K562 (cell line): Measurements from ENCODE around the gene KCND1.

Source experiments
- CEBPB ChIP-seq: fragments of 450-650 bp; IDR thresholded peaks from 2 replicates; pipeline ENCODE4 v1.6.1; 2016; ENCODE audit warnings: missing genetic modification characterization, missing compliant biosample characterization
- CTCF ChIP-seq, 3 experiments: IDR thresholded peaks in 2 of 3; conservative IDR thresholded peaks in 1 of 3; 2 replicates each; pipeline ENCODE4 v1.5.1; 2011 to 2012; ENCODE audit warnings: low read length in 3 of 3, mild to moderate bottlenecking in 3 of 3, control low read depth in 2 of 3, improper control_type of control experiment in 1 of 3, inconsistent platforms in 1 of 3, low read depth in 1 of 3, mixed read lengths in 1 of 3, moderate library complexity in 1 of 3; ENCODE audit not compliant: insufficient read depth in 2 of 3
- HOMEZ ChIP-seq: fragments of 250-450 bp; sonication (Bioruptor Pico); IDR thresholded peaks from 2 replicates; pipeline ENCODE4 v1.4.0; 2020; ENCODE audit warnings: mild to moderate bottlenecking, moderate library complexity
- RAD21 ChIP-seq, 2 experiments: fragments of 250-450 bp in 1 of 2; fragments of 450-650 bp in 1 of 2; sonication (Bioruptor Pico) in 1 of 2; formaldehyde crosslinking in 1 of 2; IDR thresholded peaks in 1 of 2; conservative IDR thresholded peaks in 1 of 2; 2 replicates each; pipeline versions ENCODE4 v1.4.0 to v1.8.0; 2020 to 2022; ENCODE audit warnings: mild to moderate bottlenecking in 2 of 2, moderate library complexity in 1 of 2
- RFX5 ChIP-seq: IDR thresholded peaks from 2 replicates; pipeline ENCODE4 v1.6.1; 2011; ENCODE audit warnings: low read depth, mild to moderate bottlenecking, improper control_type of control experiment, low read length
- SIN3A ChIP-seq, 2 experiments: fragments of 150-350 bp in 1 of 2; IDR thresholded peaks; 2 replicates each; pipeline ENCODE4 v1.6.1; 2011 to 2016; ENCODE audit warnings: borderline replicate concordance in 2 of 2, low read depth in 2 of 2, low read length in 2 of 2, mild to moderate bottlenecking in 2 of 2, moderate library complexity in 2 of 2; ENCODE audit not compliant: control insufficient read depth in 1 of 2
- TFE3 ChIP-seq: fragments of 450-650 bp; formaldehyde crosslinking; IDR thresholded peaks from 2 replicates; pipeline ENCODE4 v1.4.0; 2020; ENCODE audit warnings: mild to moderate bottlenecking, mixed read lengths
- TSHZ1 ChIP-seq: fragments of 250-450 bp; sonication (Bioruptor Pico); IDR thresholded peaks from 2 replicates; pipeline ENCODE4 v1.4.0; 2020; ENCODE audit warnings: mild to moderate bottlenecking, moderate library complexity
- ZBTB33 ChIP-seq: sonication (generic); formaldehyde crosslinking; IDR thresholded peaks from 2 replicates; pipeline ENCODE4 v1.8.1; 2023; ENCODE audit warnings: mild to moderate bottlenecking, missing genetic modification reagents
- ZNF24 ChIP-seq: fragments of 450-650 bp; IDR thresholded peaks from 2 replicates; pipeline ENCODE4 v1.6.1; 2016
- ZNF253 ChIP-seq: fragments of 250-450 bp; sonication (Bioruptor Pico); conservative IDR thresholded peaks from 2 replicates; pipeline ENCODE4 v1.6.1; 2021; ENCODE audit warnings: mild to moderate bottlenecking

GRCh38 chrX:49019599-49020249, 48.1 kb upstream of the KCND1 start:
- TF ChIP-seq CTCF (IDR thresholded peaks at IDR 0.05 in 2 of 3, conservative IDR thresholded peaks at IDR 0.05 in 1 of 3; ENCODE audit: insufficient read depth in 2 of 3, low read depth in 1 of 3, low read length in 3 of 3): no peak
- TF ChIP-seq TFE3 (CRISPR knock-in tag): no peak
- TF ChIP-seq HOMEZ (CRISPR knock-in tag): no peak
- no peak for TF ChIP-seq ZBTB33
- TF ChIP-seq CEBPB (tag): peak; percentile 46; the same call in 1 of the 2 replicates
- TF ChIP-seq RAD21 (CRISPR knock-in tag; conservative IDR thresholded peaks at IDR 0.05 in 1 of 2, IDR thresholded peaks at IDR 0.05 in 1 of 2): no peak
- TF ChIP-seq RFX5: no peak
- no peak for TF ChIP-seq SIN3A (IDR thresholded peaks at IDR 0.05; ENCODE audit: borderline replicate concordance in 2 of 2, control insufficient read depth in 1 of 2, low read depth in 2 of 2, low read length in 2 of 2)
- no peak for TF ChIP-seq TSHZ1 (CRISPR knock-in tag)
- no peak for TF ChIP-seq ZNF24
- TF ChIP-seq ZNF253 (CRISPR knock-in tag): no peak
